Stimulated activated CD4-positive, alpha-beta T cell treated with anti-CD3 and anti-CD28 coated beads, Interleukin-15, amount 100 ng/mL, for 1 hour (primary cell): Measurements from ENCODE around the gene BLOC1S1.

Experiments used
- DNase-seq, 2 donors: peaks; one replicate each; pipeline ENCODE4 v3.0.0-alpha.2; 2020; ENCODE audit warnings: low read depth in 1 of 2, low spot score in 1 of 2

The BLOC1S1 gene

GRCh38 chr12:55694188-55694515 is 21.7 kb upstream of the BLOC1S1 start:
- no peak for DNase-seq

GRCh38 chr12:55694651-55695050 is 21.2 kb upstream of the BLOC1S1 start:
- no peak for DNase-seq

GRCh38 chr12:55695349-55695748 is 20.5 kb upstream of the BLOC1S1 start:
- no peak for DNase-seq

GRCh38 chr12:55696141-55696540 is 19.7 kb upstream of the BLOC1S1 start:
- no peak for DNase-seq

- DNase-seq, result no peak
Observed at GRCh38 chr12:55696796-55697462, 18.9 kb upstream of the BLOC1S1 start.

- DNase-seq, result no peak
Observed at GRCh38 chr12:55697686-55698085, 18.2 kb upstream of the BLOC1S1 start.

- no peak for DNase-seq
Observed at GRCh38 chr12:55698241-55698955, 17.4 kb upstream of the BLOC1S1 start.

- DNase-seq, result no peak
Observed at GRCh38 chr12:55698965-55699364, 16.9 kb upstream of the BLOC1S1 start.

GRCh38 chr12:55699471-55700055 is 16.3 kb upstream of the BLOC1S1 start:
- no peak for DNase-seq

- no peak for DNase-seq
Observed at GRCh38 chr12:55700255-55701018, 15.4 kb upstream of the BLOC1S1 start.

- DNase-seq, result no peak
Observed at GRCh38 chr12:55702861-55703260, 13.0 kb upstream of the BLOC1S1 start.

- DNase-seq, result no peak
Observed at GRCh38 chr12:55703288-55703687, 12.6 kb upstream of the BLOC1S1 start.

GRCh38 chr12:55703901-55704761 is 11.7 kb upstream of the BLOC1S1 start:
- DNase-seq, result no peak

GRCh38 chr12:55704824-55705718 is 10.8 kb upstream of the BLOC1S1 start:
- DNase-seq, result no peak

GRCh38 chr12:55705782-55706402 is 10.0 kb upstream of the BLOC1S1 start:
- DNase-seq, result no peak

- no peak for DNase-seq
Observed at GRCh38 chr12:55706568-55707218, 9.2 kb upstream of the BLOC1S1 start.

GRCh38 chr12:55707219-55707671 is 8.6 kb upstream of the BLOC1S1 start:
- DNase-seq, result no peak

- DNase-seq, result peak; percentile 42 to 61
Observed at GRCh38 chr12:55707841-55708694, 7.8 kb upstream of the BLOC1S1 start, which contains the start of gene ITGA7. TSS of gene ITGA7 (minus strand) at chr12:55707904. CDS start at chr12:55707682, 222 bp downstream.
